ENCODE data around the gene ARL14EP. TPM values are rescaled to one million over a fixed set of nuclear protein-coding genes. Genes with fewer than 3 reads are reported as not detected.

ARL14EP gene
- total RNA-seq, 1 donor from 2014 or later, result 21.6 TPM

- DNase-seq, result no peak
- intact Hi-C loops (cut with DNase I), result no loop called here
- Histone ChIP-seq H3K27ac (no peak overlapping the region), H3K36me3 (no peaks in the 10 kb centered on the region), H3K4me1 (no peaks in the 10 kb centered on the region), H3K27me3 (no peaks in the 10 kb centered on the region), H3K9me3 (no peaks in the 10 kb centered on the region), H3K4me3 (no peak overlapping the region)
- no peak for TF ChIP-seq CTCF (IDR thresholded peaks at IDR 0.05)
- ATAC-seq, result no peak
These were observed 38.1 kb upstream of the ARL14EP start for GRCh38 chr11:30284836-30285235.

GRCh38 chr11:30285416-30286121, 37.3 kb upstream of the ARL14EP start:
- Histone ChIP-seq H3K27ac (no peak overlapping the region), H3K36me3 (no peaks in the 10 kb centered on the region), H3K27me3 (no peaks in the 10 kb centered on the region), H3K4me3 (no peak overlapping the region), H3K9me3 (no peaks in the 10 kb centered on the region), H3K4me1 (no peaks in the 10 kb centered on the region)
- ATAC-seq (no peak), DNase-seq (no peak)
- intact Hi-C loops (cut with DNase I), result no loop called here
- TF ChIP-seq CTCF (IDR thresholded peaks at IDR 0.05), result no peak

GRCh38 chr11:30291331-30291730, 31.6 kb upstream of the ARL14EP start:
- Histone ChIP-seq H3K9me3 (no peaks in the 10 kb centered on the region), H3K4me1 (no peaks in the 10 kb centered on the region), H3K27me3 (no peaks in the 10 kb centered on the region), H3K4me3 (no peak overlapping the region), H3K27ac (no peak overlapping the region), H3K36me3 (no peaks in the 10 kb centered on the region)
- intact Hi-C loops (cut with DNase I), result no loop called here
- no peak for TF ChIP-seq CTCF (IDR thresholded peaks at IDR 0.05)
- DNase-seq, result no peak
- no peak for ATAC-seq

- intact Hi-C loops (cut with DNase I), result no loop called here
- Histone ChIP-seq H3K4me1 (no peaks in the 10 kb centered on the region), H3K9me3 (no peaks in the 10 kb centered on the region), H3K27me3 (no peaks in the 10 kb centered on the region), H3K4me3 (no peak overlapping the region), H3K36me3 (no peaks in the 10 kb centered on the region), H3K27ac (no peak overlapping the region)
- no peak for TF ChIP-seq CTCF (IDR thresholded peaks at IDR 0.05)
- ATAC-seq, result no peak
- DNase-seq, result no peak
These were observed 30.4 kb upstream of the ARL14EP start for GRCh38 chr11:30292545-30292944.

- H3K36me3 ChIP-seq, result no peaks in the 10 kb centered on the region
- H3K4me1 ChIP-seq, result no peaks in the 10 kb centered on the region
- no peaks in the 10 kb centered on the region for H3K9me3 ChIP-seq
- no peak for DNase-seq
- H3K27me3 ChIP-seq, result no peaks in the 10 kb centered on the region
- TF ChIP-seq CTCF (IDR thresholded peaks at IDR 0.05), result no peak
- H3K4me3 ChIP-seq, result no peak overlapping the region
- intact Hi-C loops (cut with DNase I), result no loop called here
- ATAC-seq, result peak; percentile 14
- no peak overlapping the region for H3K27ac ChIP-seq
These were observed 27.6 kb upstream of the ARL14EP start for GRCh38 chr11:30295178-30295885.
